ENCODE data around the gene GULP1. TPM values are rescaled to one million over a fixed set of nuclear protein-coding genes. Genes with fewer than 3 reads are reported as not detected.

GULP1 gene
- polyA plus RNA-seq, 1 donor from 2014 or later = 10.2 TPM

GRCh38 chr2:188437537-188437936 is 145.9 kb downstream of the GULP1 start:
- no peaks in the 10 kb centered on the region for H3K79me2 ChIP-seq (replicated peaks; ENCODE audit: insufficient read depth, low read length)
- H4K20me1 ChIP-seq (ENCODE audit: insufficient read depth) = no peaks in the 10 kb centered on the region
- H3K4me3 ChIP-seq (ENCODE audit: low read length) = no peak overlapping the region
- H3K9ac ChIP-seq (ENCODE audit: low read length) = no peak overlapping the region
- H3K36me3 ChIP-seq (ENCODE audit: insufficient read depth, low read length) = no peaks in the 10 kb centered on the region
- H3K27ac ChIP-seq (ENCODE audit: low read length) = no peak overlapping the region
- H3K9me2 ChIP-seq (ENCODE audit: insufficient read depth, low read length) = no peaks in the 10 kb centered on the region
- no peaks in the 10 kb centered on the region for H3K9me3 ChIP-seq (ENCODE audit: low read length)
- H3F3A ChIP-seq (ENCODE audit: insufficient read depth, low read length, poor library complexity, severe bottlenecking) = no peaks in the 10 kb centered on the region
- H3K27me3 ChIP-seq (ENCODE audit: insufficient read depth, low read depth, low read length) = no peaks in the 10 kb centered on the region
- TF ChIP-seq RAD21 (conservative IDR thresholded peaks at IDR 0.05) (no peak), REST (IDR thresholded peaks at IDR 0.05; ENCODE audit: borderline replicate concordance) (no peak), SMC3 (conservative IDR thresholded peaks at IDR 0.05; ENCODE audit: poor library complexity) (no peak), TAF1 (IDR thresholded peaks at IDR 0.05; ENCODE audit: low read depth) (no peak), MXI1 (conservative IDR thresholded peaks at IDR 0.05; ENCODE audit: poor library complexity, severe bottlenecking) (no peak), CTCF (IDR thresholded peaks at IDR 0.05; ENCODE audit: poor library complexity, severe bottlenecking) (no peak), EP300 (conservative IDR thresholded peaks at IDR 0.05; ENCODE audit: poor library complexity, severe bottlenecking) (no peak), EZH2 (IDR thresholded peaks at IDR 0.05; ENCODE audit: borderline replicate concordance, insufficient read depth, low read length, poor library complexity, severe bottlenecking) (no peak), POLR2AphosphoS5 (IDR thresholded peaks at IDR 0.05) (no peak)
- no peak overlapping the region for H3K4me2 ChIP-seq (ENCODE audit: low read length)
- H2AFZ ChIP-seq (ENCODE audit: low read depth, low read length) = no peak overlapping the region

GRCh38 chr2:188439986-188440385 is 148.3 kb downstream of the GULP1 start:
- TF ChIP-seq POLR2AphosphoS5 (IDR thresholded peaks at IDR 0.05) (no peak), EP300 (conservative IDR thresholded peaks at IDR 0.05; ENCODE audit: poor library complexity, severe bottlenecking) (no peak), REST (IDR thresholded peaks at IDR 0.05; ENCODE audit: borderline replicate concordance) (no peak), CTCF (IDR thresholded peaks at IDR 0.05; ENCODE audit: poor library complexity, severe bottlenecking) (no peak), MXI1 (conservative IDR thresholded peaks at IDR 0.05; ENCODE audit: poor library complexity, severe bottlenecking) (no peak), RAD21 (conservative IDR thresholded peaks at IDR 0.05) (no peak), TAF1 (IDR thresholded peaks at IDR 0.05; ENCODE audit: low read depth) (no peak), SMC3 (conservative IDR thresholded peaks at IDR 0.05; ENCODE audit: poor library complexity) (no peak), EZH2 (IDR thresholded peaks at IDR 0.05; ENCODE audit: borderline replicate concordance, insufficient read depth, low read length, poor library complexity, severe bottlenecking) (no peak)
- Histone ChIP-seq H3K9ac (ENCODE audit: low read length) (no peak overlapping the region), H4K20me1 (ENCODE audit: insufficient read depth) (no peaks in the 10 kb centered on the region), H3K36me3 (ENCODE audit: insufficient read depth, low read length) (no peaks in the 10 kb centered on the region), H3K79me2 (replicated peaks; ENCODE audit: insufficient read depth, low read length) (no peaks in the 10 kb centered on the region), H3F3A (ENCODE audit: insufficient read depth, low read length, poor library complexity, severe bottlenecking) (no peaks in the 10 kb centered on the region), H3K9me3 (ENCODE audit: low read length) (no peaks in the 10 kb centered on the region), H3K9me2 (ENCODE audit: insufficient read depth, low read length) (no peaks in the 10 kb centered on the region), H3K4me2 (ENCODE audit: low read length) (no peak overlapping the region), H2AFZ (ENCODE audit: low read depth, low read length) (no peak overlapping the region), H3K4me3 (ENCODE audit: low read length) (no peak overlapping the region), H3K27me3 (ENCODE audit: insufficient read depth, low read depth, low read length) (no peaks in the 10 kb centered on the region), H3K27ac (ENCODE audit: low read length) (no peak overlapping the region)

Measured in neural cell (in vitro differentiated cells).